ENCODE results near the gene CLP1. TPM values are rescaled to one million over a fixed set of nuclear protein-coding genes. Genes with fewer than 3 reads are reported as not detected.
"Not testable (repeated sequence)": the region's sequence is repeated elsewhere in the genome, so short reads cannot be mapped to it uniquely, and the experiment has no call there.

The CLP1 gene
- polyA plus RNA-seq, 12 donors: 7.8 to 17.7 (median 9.8) TPM; not detected in 1

DNA sequence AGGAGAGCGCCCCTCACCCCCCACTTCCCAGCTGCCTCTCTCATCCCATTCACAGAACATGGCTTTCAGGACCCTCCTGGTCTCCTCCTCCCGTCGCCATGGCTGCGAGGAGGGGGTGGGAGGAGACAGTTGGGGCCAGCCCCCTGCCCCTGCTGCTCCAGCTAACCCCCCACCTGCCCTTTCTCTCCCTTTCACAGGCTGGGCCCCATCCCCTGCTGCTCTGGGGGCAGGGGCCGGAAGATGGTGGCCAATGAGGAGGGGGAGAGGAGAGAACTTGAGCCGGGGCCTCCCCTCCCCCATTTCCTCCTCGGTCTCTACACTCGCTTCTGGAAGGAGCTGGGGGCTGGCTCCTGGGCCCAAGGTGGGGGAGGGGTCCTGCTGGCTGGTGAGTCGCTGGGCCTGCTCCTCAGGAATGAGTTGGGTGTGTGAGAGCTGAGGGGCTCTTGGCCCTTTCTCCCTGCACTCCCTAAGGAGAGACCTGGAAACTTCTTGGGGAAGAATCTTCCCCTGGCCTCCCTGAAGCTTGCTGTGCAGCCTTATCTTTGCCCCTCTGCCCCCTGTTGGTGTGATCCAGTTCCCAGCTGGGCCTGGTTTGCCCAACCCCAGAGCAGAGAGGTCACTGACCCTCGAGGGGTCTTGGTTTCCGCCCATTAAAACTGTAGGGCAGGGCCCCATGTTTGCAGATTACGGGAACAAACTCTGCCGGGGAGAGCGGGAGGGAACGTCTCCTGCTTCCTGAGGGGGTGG is 18.1 kb upstream of the CLP1 start:
- DNase-seq: peak; percentile 82

DNA sequence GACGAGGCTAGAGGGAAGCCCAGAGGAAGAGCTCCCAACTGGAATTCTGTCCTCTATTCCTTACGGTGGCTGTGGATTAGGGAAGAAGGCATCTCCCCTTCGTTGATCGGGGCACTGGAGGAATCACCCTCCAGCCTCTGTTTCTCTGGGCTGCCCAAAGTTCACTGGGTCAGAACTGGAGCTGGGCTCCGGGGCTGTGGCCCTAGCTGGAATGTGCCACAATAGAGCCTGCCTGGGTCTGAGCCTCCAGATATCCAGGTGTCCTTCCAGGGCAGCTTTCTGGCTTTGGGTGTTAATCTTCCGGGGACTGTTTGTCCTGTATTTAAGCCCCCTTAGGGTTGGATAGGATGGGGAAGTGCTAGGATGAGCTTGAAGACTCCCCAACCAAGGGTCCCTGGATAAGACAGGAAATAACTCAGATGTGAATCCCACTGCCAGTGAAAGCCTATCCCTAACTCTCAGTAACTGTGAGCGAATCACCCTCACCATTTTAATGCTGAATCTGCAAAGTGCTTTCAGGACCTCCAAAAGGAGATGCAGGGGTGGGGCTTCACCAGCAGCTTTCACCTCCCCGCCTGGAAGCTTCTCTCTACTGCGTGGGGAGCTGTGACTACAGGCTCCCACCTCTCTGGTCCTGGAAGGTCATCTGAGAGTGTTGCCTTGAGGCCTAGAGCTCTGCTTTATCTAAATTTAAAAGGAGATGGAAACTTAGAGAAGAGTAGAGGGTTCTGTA is 17.3 kb upstream of the CLP1 start:
- no peak for DNase-seq

DNA sequence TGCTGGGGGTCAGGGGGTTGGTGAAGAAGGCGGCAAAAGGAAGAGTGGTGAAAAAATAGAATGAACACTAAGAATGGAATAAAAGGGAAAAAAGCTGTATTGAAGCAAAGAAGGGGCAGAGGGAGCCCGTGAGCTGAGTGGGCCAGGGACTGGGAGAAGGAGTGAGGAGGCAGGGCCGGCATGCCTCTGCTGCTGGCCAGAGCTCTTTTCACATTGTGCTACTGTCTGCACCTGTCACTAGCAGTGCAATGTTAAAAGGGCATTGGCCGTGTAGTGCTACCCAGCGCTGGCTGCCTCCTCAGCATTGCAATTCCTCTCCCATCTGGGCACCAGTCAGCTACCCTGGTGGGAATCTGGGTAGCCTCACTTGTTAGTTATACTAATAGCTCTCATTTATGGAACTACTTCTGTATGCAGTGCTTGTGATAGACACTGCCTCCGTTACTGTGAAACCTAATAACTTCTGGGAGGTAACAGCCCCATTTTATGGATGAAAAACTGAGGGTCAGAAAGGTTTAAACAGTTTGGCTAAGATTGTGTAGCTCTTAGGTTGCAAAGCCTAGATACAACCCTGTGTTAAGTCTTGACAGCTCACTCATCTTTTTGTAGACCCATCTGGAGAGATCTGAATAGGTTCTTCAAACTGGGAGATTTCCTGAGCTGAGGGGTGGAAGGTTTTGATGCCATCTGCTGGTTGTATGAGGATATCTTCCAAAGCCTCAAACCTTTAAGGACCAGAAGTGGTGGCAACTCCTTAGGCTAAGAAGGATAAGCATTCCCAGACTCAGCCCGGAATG is 16.4 kb upstream of the CLP1 start:
- no peak for DNase-seq

DNA sequence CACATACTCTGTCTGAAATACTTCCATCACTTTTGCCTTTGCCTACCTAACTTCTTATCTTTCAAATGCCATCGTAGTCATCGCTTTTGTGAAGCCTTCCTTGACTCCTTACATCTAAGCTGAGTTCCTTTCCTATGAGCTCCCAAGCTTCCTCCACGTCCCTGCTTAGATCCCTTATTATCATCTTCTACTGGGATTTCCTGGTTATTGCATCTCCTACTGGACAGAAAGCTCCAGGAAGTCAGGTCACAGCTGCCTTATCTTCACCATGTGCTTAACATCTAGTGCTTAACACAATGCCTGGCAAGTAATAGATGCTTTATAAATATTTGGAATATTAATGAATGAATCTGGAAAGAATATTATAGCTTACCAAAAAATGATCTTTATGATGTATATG is 13.8 kb upstream of the CLP1 start:
- DNase-seq: no peak

DNA sequence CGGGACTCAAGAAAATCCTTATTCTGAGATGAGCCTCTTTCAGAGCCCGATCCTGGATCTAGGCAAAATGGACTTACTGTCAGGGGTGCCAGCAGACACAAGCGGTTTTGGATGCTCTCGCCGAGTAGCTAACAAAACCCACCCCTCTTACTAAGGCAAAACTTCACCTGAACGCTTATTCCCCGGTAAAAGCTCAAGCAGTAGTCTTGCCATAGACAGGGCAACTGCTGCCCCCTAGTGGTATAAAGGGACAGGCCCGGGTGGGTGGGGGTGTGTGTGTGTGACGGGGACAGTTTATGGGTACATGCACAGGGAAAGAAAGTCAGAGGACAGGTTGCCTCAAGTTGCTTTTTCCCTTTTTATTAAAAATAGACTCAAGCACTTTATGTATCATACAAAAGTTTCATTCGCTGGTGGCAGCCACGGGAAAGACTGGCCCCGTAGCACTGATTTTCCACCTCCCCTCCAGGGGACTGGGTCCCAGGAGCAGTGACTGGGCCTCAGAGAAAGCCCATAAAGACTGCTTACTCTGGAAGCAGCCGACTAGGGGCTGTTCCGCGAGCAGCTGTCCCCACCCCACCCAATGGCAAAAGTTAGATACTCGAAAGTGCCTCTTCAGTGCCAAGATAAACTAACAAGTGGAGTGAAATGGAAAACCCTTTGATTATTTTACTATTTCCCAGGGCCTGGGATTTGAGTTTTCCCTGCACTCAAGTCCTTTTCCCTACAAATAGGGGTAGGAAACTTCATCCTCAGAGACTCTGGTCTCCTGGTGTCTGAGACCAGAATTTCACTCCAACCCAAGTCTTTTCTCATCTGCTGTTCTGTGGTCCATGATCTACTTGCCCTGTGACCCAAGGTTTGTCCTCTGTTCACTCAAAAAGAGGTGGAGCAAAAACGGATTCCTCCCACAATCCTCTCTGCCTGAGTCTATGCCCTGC is 12.5 kb upstream of the CLP1 start:
- DNase-seq: peak; percentile 78

DNA sequence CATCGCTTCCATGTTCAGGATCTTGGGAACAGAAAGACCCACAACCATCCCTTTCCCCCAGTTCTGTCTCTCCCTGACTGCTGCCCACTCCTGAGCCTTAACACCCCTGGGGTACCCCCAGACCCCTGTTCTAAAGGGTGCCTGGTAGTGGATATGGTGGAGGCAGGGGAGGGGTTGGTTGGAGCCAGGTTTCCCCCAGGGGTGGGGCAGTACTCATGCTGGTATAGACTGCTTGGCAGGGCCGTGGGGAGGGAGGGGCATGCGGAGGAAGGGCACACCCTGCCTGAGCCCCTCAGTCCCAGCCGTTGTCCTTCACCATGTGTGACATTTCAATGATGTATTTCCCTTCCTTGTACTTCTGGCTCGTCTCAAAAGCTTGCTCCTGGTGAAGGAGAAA is 11.9 kb upstream of the CLP1 start:
- no peak for DNase-seq

DNA sequence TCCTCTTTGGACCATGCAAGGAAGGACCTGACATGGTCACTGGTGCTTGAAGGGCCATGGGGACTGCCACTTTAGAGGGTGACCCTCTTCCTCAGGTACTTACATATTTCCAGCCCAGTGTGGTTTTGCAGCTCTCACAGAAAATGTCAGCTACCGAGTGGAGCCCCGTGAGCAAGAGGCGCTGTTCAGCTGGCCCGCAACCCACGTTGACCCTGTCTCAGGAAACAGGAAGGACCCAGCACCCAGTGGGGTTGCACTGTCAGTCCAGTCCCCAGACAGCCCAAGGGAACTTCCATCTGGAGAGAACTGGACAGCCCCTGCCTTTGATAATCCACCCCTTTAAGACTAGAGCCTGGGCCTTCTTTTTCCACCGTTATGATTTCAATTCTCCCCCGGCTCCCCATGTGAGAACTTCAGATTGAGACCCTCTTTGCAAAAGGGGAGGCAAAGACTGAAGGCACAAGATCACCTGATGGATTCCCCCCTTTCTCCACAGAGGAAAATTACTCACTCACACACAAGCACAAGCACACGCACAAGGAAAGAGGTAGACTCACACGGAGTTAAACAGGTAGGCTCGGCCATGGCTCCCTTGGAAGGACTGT is 11.3 kb upstream of the CLP1 start:
- no peak for DNase-seq

DNA sequence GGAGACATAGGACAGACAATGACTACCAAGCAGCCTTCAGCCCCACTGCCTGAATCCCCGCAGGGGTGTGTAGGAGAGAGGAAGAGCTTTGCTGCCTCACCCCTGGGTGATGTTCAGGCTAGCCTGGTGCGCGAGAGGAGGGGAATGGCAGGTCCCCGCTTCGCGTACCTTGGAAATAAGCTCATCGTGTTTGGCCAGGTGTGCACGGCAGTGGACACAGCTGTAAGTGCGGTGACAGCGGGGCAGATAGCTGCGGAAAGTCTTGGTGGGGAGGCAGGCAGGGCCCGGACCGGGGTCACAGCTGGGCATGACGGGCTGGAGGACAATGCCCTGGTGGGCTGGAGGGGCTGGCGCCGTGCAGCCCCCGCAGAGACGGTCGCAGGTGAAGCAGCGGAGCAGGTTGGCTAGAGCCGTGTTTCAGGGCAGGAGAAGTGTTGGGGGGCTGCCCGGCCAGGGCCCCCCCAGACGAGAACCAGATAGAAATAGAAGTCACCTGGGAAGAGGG is 10.7 kb upstream of the CLP1 start:
- no peak for DNase-seq

DNA sequence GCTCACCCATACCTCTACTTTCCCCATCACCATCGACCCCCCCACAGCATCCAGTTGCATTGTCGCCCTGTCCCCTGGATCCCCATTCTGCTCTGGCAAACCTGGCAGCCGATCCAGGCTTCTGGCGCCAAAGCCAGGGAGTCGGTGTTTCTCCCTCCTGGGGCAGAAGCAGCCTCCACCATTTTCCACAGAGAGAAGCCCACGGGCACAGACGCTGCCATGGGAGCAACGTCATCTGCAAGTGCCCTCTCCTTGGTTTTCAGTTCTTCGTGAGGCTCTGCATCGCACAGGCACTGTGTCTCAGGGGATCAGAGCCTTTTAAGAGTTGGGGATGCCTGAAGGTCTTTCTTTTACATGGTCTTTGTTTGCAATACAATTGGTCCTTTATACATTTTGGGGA is 10.2 kb upstream of the CLP1 start:
- DNase-seq: no peak

DNA sequence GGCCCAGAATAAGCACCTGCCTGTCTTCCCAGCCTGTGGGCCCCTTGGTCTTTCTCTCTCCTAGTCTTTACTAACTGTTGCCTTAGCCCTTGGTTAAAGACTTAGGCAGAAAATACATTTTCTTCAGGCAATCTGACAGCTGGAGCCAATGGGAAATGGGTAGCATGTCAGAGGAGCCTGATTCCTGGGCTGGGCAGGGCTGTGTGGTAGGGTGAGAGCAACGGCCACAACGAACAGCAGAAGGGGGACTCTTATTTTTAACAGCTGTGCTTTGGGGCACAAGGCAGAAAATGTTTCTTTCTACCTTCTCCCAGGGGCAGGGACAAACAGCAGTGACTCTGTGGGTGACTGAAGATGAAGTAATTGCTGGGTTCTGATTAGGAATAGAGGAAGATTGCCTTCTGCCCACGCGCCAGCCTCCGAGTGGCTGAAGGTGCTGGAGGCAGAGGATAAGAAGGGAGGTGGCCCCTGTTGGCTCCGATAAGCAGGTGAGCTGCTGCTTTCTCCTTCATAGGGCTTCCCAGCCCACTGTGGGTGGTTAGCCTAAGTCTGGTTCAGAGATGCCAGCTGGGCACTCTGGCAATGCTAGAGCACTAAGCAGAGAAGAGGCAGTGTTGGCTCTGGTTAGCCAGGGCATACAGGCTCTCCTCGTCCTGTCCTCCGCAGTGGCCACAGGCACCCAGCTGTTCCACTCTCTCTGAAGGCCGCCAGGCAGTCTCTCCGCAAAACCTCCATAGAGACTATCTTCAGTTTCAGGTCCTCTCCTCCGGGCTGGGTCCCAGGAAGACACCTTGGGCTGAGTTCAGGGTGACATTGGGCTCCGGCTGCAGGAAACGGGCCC is 9.4 kb upstream of the CLP1 start:
- DNase-seq: no peak

DNA sequence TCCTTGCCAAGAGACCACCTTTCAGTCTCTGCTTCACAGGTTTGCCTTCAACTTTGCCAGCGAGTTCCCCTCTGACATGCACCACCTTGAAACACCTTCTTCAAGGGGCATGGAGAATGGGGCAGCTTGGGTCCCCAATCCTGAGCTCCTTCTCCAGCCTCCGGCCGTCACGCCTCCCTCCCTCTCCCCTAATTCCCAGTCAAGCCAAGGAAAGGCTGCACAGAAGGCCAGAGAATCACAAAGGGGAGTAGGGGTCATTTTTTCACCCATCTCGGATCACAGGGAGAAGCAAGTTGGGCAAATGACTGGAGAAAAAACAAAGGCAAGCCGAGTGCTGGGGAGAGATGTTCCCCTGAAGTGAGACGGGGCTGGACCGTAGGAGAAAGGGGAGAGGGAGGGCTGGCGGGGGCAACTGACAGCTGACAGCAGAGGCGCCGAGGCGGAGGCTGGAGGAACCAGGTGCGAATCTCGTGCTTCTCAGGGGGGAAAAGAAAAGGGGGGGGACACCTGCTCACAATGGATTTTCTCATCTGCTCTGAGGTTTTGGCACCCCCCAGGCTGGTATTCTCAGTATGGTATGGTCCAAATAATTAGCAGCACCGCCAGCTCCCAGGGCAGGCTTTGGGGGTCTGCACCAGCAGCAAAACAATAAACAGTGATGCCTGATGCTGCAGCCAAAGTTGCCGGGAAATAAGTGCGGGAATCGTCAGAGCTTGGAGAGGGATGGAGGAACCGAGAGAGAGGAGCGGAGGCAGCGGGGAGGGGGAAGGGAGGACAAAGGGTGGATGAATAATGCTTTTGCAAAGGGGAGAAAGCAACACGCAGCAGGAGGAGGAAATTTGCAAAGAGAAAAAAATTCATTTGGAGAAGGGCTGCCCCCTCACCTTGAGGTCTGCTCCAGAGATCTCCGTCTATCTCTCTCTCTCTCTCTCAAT is 8.5 kb upstream of the CLP1 start:
- DNase-seq: no peak

DNA sequence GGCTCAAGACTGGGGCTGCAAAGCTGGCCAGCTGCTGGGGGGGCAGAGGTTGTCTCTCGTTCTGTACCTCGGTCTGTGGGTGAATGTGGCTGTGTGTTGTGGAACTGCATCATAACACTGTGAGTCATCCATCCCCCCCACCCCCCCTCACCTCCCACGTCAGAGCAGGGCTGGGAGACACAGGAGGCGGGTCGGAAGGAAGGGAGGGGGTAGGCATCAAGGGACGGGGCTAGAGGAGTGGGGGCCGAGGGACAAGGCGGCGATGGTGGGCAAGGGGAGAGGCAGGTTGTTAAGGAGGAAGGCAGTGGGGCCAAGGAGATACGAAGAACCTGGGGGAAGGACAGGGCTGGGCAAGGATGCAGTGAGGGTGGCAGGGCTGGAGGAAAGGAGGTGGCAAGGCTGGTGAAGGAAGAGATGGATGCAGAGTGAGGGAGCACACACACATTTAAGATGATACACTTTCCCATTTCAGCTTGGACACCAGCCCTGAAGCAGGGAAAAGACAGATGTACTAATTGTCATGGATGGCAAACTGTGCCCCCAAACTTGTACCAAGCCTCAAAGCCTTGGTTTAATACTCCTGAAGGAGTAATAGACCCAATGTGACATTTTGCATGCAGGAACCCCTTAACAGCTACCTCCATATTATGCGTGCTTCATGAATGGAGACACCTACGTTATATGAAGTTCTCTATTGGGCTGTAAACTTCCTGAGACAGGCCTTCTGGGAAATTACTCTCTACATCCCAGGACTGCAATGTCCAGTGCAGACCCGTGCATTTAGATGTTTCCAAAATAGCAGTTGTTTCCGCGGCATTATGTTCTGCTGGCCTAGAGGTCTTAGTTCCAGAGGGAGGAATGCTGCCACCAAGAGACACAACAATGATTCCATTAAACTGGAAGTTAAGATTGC is 7.5 kb upstream of the CLP1 start, which contains the start of gene YPEL4:
YPEL4 (minus strand) TSS at position 87 of the 913 bp plus-strand sequence. CDS start 2,805 bp downstream, outside the sequence.
- DNase-seq: no peak

DNA sequence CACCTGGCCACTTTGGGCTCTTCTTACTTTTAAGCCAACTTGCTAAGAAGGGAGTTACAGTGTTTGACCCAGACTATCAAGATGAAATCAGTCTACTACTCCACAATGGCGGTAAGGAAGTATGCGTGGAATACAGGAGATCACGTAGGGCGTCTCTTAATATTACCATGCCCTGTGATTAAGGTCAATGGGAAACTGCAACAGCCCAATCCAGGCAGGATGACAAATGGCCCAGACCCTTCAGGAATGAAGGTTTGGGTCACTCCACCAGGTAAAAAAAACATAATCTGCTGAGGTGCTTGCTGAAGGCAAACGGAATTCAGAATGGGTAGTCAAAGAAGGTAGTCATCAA is 6.8 kb upstream of the CLP1 start:
- DNase-seq: no peak

DNA sequence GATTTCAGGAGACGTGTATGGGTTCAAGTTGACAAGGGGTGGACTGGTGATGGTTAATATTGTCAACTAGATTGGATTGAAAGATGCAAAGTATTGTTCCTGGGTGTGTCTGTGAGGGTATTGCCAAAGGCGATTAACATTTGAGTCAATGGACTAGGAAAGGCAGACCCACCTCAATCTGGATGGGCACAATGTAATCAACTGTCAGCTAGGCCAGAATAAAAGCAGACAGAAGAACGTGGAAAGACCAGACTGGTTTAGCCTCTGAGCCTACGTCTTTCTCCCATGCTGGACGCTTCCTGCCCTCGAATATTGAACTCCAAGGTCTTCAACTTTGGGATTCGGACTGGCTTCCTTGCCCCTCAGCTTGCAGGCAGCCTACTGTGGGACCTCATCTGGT is 6.2 kb upstream of the CLP1 start:
- no peak for DNase-seq

DNA sequence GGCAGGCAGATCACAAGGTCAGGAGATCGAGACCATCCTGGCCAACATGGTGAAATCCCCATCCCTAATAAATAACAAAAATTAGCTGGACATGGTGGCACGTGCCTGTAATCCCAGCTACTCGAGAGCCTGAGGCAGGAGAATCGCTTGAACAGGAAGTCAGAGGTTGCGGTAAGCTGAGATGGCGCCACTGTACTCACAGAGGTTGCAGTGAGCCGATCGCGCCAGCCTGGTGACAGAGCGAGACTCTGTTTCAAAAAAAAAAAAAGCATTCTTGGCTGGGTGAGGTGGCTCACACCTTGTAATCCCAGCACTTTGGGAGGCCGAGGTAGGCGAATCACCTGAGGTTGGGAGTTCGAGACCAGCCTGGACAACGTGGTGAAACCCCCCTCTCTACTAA is 5.3 kb upstream of the CLP1 start:
- DNase-seq: not testable (repeated sequence)

DNA sequence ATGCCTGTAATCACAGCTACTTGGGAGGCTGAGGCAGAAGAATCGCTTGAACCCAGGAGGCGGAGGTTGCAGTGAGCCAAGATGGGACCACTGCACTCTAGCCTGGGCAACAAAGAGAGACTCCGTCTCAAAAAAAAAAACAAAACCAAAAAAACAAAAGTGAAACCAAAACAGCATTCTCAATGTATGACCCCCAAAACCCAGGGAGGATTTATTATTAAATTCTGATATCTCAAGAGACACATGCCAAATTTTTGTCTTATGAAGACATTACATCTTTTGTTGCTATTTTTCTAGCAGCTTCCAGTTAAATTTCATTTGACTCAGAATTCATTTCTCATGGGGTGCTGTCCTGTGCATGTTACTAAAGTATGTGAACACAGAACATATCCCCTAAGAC is 4.9 kb upstream of the CLP1 start:
- DNase-seq: no peak

DNA sequence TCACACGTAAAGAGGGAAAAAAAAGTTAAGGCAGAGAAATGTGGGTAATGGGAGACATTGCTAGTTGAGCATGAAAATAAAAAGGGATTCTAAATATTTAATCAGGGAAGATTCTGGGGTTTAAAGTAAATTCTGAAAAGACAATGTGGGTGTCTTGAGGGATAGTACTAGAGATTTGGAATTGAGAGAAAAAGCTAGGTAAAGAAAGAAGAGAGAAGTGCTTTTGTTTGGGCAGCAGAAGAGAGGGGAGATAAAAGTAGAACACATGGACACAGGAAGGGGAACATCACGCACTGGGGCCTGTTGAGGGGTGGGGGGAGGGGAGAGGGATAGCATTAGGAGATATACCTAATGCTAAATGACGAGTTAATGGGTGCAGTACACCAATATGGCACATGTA is 4.4 kb upstream of the CLP1 start:
- DNase-seq: no peak

DNA sequence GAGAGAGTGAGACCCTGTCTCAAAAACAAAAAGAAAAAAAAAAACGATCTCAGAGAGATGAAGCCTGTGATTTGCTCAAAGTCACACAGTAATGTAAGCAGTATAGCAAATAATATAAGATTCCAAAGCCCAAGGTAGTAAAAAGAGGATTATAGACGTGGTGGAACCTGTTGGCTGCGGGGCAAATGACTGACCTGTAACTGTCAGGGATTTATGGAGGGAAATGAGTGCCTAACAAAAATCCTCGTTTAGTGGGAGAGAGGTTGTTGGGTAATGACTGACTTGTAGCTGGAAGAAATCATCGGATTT is 723 bp upstream of the CLP1 start:
- no peak for DNase-seq

Data from muscle of arm (tissue), 12 donors.